ENCODE data around the gene EIF4G3.

The EIF4G3 gene

DNA sequence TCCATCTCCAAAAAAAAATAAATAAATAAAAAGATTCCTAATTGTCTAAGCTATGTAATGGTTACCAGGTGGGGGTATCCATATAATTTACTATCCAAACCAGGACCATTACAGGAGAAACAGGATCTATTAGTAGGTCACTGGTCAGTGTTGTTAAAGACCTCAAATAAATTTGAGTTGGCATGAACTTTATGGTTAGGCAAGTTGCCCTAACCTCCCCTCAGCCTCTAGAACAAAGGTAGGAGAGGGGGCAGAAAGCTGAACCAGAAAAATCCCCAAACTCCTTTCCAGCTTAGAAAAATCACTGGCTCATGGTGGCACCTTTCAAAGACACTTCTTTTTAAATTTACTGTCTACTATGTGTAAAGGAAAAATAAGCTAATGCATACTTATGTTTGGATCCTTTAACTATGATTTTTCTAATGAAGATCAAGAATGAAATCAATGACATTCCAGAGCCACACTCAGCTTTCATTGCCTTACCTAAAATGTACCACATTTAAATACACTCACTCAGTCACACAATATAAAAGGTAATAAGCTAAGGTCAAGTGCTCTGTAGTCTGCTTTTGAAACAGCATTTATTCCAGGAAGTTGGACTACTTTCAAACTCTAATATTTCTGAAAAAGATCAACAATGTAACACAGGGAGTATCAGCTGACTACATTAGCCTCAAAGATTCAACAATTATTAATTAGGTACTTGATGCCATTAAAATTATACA, 13.8 kb downstream of the EIF4G3 start:
- Histone ChIP-seq H3K4me3 (0 out of 2 replicates have a peak overlapping the region, but pooled peaks have one; percentile 4), H3K9me3 (ENCODE audit: low read depth, low read length) (no peaks in the 10 kb centered on the region), H3K36me3 (ENCODE audit: insufficient read depth, low read length) (peaks cover 70% of the 10 kb centered on the region), H3K9ac (ENCODE audit: insufficient read length) (peak overlapping the region; percentile 45), H3K27ac (peak overlapping the region; percentile 82)
- DNase-seq (ENCODE audit: low read depth, low spot score) = no peak
- TF ChIP-seq EZH2 (IDR thresholded peaks at IDR 0.05) = no peak
- TF ChIP-seq POLR2AphosphoS5 (IDR thresholded peaks at IDR 0.05; ENCODE audit: borderline replicate concordance, low read depth, low read length) = no peak
- TF ChIP-seq FOXP2 (optimal IDR thresholded peaks at IDR 0.05; ENCODE audit: control extremely low read depth, extremely low read length, insufficient read depth) = no peak

DNA sequence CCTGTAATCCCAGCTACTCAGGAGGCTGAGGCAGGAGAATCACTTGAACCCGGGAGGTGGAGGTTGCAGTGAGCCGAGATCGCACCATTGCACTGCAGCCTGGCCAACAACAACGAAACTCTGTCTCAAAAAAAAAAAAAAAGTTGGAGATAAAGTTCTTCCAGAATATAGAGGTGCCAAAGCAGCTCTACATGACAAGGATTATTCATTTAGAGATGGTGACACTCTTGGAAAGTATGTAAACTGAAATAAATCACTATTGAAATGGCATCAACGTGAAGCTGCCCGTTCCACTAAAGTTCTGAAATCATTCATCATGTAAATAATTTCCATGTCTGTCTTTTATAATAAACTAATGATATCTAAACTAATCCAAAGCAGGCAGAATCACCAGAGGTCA, 14.9 kb downstream of the EIF4G3 start:
- H3K9me3 ChIP-seq (ENCODE audit: low read depth, low read length) = no peaks in the 10 kb centered on the region
- no peak for TF ChIP-seq POLR2AphosphoS5 (IDR thresholded peaks at IDR 0.05; ENCODE audit: borderline replicate concordance, low read depth, low read length)
- TF ChIP-seq FOXP2 (optimal IDR thresholded peaks at IDR 0.05; ENCODE audit: control extremely low read depth, extremely low read length, insufficient read depth) = no peak
- no peak for TF ChIP-seq EZH2 (IDR thresholded peaks at IDR 0.05)
- H3K27ac ChIP-seq = no peak overlapping the region
- H3K36me3 ChIP-seq (ENCODE audit: insufficient read depth, low read length) = peaks cover 59% of the 10 kb centered on the region
- no peak for DNase-seq (ENCODE audit: low read depth, low spot score)
- H3K4me3 ChIP-seq = no peak overlapping the region
- H3K9ac ChIP-seq (ENCODE audit: insufficient read length) = no peak overlapping the region

DNA sequence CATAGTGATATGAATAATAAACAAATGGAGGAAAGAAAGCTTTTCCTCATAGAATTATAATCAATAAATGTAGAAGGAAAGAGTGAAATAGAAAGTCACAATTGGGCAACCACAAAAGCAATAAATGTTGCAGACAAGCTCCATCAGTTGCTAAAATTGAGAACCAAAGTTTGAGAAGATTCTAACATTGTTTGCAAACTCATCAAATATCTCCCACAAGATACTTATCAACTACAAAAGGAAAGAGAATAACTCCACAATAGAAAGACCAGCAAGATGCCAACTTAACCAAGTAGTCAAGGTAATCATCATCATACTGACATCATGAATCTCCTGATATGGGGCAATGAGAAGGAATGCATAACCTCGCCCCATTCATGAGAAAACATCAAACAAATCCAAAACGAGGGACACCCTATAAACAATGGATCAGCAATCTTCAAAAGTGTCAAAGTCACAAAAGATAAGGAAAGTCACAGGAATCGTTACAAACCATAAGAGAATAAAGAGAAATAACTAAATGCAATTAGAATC, 16.4 kb downstream of the EIF4G3 start:
- no peak for DNase-seq (ENCODE audit: low read depth, low spot score)
- H3K4me3 ChIP-seq = no peak overlapping the region
- no peak for TF ChIP-seq FOXP2 (optimal IDR thresholded peaks at IDR 0.05; ENCODE audit: control extremely low read depth, extremely low read length, insufficient read depth)
- no peak for TF ChIP-seq POLR2AphosphoS5 (IDR thresholded peaks at IDR 0.05; ENCODE audit: borderline replicate concordance, low read depth, low read length)
- TF ChIP-seq EZH2 (IDR thresholded peaks at IDR 0.05) = no peak

DNA sequence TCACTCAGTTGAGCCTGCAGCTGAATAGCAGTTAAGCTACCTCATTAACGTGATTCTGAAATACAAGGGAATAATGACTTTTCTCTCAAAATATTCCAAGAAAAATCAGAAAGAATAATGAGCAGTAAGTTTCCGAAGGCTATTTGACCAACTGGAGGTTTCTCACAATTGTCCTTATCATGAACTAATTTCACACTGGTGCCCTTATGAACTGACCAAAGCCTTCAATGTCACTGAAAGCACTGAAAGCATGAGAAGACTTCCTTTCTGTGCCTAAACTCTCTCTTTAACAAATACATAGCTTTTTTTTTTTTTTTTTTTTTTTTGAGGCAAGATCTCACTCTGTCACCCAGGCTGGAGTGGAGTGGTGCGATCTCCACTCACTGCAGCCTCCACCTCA, 18.8 kb downstream of the EIF4G3 start:
- Histone ChIP-seq H3K9me3 (ENCODE audit: low read depth, low read length) (no peaks in the 10 kb centered on the region), H3K9ac (ENCODE audit: insufficient read length) (no peak overlapping the region), H3K27ac (no peak overlapping the region), H3K36me3 (ENCODE audit: insufficient read depth, low read length) (peaks cover 37% of the 10 kb centered on the region), H3K4me3 (no peak overlapping the region)
- TF ChIP-seq FOXP2 (optimal IDR thresholded peaks at IDR 0.05; ENCODE audit: control extremely low read depth, extremely low read length, insufficient read depth) (no peak), POLR2AphosphoS5 (IDR thresholded peaks at IDR 0.05; ENCODE audit: borderline replicate concordance, low read depth, low read length) (no peak), EZH2 (IDR thresholded peaks at IDR 0.05) (no peak)
- no peak for DNase-seq (ENCODE audit: low read depth, low spot score)

More for the DNA sequence above, 16.4 kb downstream of the EIF4G3 start:
- H3K9me3 ChIP-seq (ENCODE audit: low read depth, low read length) = no peaks in the 10 kb centered on the region
- H3K36me3 ChIP-seq (ENCODE audit: insufficient read depth, low read length) = peaks cover 46% of the 10 kb centered on the region
- no peak overlapping the region for H3K9ac ChIP-seq (ENCODE audit: insufficient read length)
- H3K27ac ChIP-seq = no peak overlapping the region

DNA sequence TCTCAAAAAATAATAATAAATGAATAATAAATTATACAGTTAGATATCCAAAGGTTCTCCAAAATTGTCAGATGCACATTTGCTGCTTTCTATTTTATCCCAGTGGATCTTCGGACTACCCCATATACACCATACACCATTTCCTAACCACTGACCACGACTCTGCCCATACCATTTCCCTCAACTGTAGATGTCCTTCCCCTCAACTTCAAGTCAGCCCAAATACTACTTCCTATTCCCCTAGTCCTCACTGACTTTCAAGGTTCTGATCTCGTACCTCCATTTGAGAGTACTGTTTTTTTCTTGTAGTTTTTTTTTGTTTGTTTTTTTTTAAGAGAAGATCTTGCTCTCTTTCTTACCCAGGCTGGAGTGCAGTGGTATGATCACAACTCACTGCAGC, 19.6 kb downstream of the EIF4G3 start:
- Histone ChIP-seq H3K9me3 (ENCODE audit: low read depth, low read length) (no peaks in the 10 kb centered on the region), H3K4me3 (no peak overlapping the region), H3K9ac (ENCODE audit: insufficient read length) (no peak overlapping the region), H3K36me3 (ENCODE audit: insufficient read depth, low read length) (peaks cover 29% of the 10 kb centered on the region), H3K27ac (no peak overlapping the region)
- no peak for DNase-seq (ENCODE audit: low read depth, low spot score)
- TF ChIP-seq EZH2 (IDR thresholded peaks at IDR 0.05) (no peak), POLR2AphosphoS5 (IDR thresholded peaks at IDR 0.05; ENCODE audit: borderline replicate concordance, low read depth, low read length) (no peak), FOXP2 (optimal IDR thresholded peaks at IDR 0.05; ENCODE audit: control extremely low read depth, extremely low read length, insufficient read depth) (no peak)

DNA sequence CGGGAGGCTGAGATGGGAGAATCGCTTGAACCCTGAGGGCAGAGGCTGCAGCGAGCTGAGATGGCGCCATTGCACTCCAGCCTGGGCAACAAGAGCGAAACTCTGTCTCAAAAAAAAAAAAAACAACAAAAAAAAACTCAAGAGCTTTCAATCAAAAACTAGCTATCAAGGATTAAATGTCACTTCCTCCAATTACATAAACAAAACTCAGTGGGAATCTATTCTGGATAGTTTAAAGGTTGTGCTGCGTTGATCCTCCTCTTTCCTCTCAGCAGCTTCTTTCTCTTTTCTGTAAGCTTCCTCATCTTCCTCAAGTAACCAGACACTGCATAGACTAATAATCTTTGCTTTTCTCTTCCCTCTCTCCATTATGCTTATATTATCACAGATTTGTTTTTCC, 20.7 kb downstream of the EIF4G3 start:
- Histone ChIP-seq H3K27ac (no peak overlapping the region), H3K9me3 (ENCODE audit: low read depth, low read length) (no peaks in the 10 kb centered on the region), H3K9ac (ENCODE audit: insufficient read length) (no peak overlapping the region), H3K4me3 (no peak overlapping the region), H3K36me3 (ENCODE audit: insufficient read depth, low read length) (peaks cover 25% of the 10 kb centered on the region)
- no peak for DNase-seq (ENCODE audit: low read depth, low spot score)
- no peak for TF ChIP-seq POLR2AphosphoS5 (IDR thresholded peaks at IDR 0.05; ENCODE audit: borderline replicate concordance, low read depth, low read length)

DNA sequence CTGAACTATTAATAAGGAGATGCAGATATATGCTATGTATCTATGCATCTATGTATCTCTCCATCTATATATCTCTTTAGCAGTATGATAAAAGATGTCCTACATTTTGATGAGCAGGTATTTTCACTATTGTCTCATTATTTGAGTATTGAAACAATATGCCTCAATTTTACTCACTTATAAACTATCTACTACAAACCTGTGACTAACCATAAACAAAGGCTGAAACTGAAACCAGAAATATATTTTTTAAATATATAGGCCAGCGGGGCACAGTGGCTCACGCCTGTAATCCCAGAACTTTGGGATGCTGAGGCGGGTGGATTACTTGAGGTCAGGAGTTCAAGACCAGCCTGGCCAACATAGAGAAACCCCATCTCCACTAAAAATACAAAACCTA, 22.0 kb downstream of the EIF4G3 start:
- Histone ChIP-seq H3K9ac (ENCODE audit: insufficient read length) (no peak overlapping the region), H3K27ac (peak overlapping the region; percentile 73), H3K4me3 (no peak overlapping the region), H3K9me3 (ENCODE audit: low read depth, low read length) (no peaks in the 10 kb centered on the region), H3K36me3 (ENCODE audit: insufficient read depth, low read length) (peaks cover 17% of the 10 kb centered on the region)
- TF ChIP-seq POLR2AphosphoS5 (IDR thresholded peaks at IDR 0.05; ENCODE audit: borderline replicate concordance, low read depth, low read length) = no peak
- no peak for TF ChIP-seq FOXP2 (optimal IDR thresholded peaks at IDR 0.05; ENCODE audit: control extremely low read depth, extremely low read length, insufficient read depth)
- no peak for TF ChIP-seq EZH2 (IDR thresholded peaks at IDR 0.05)
- DNase-seq (ENCODE audit: low read depth, low spot score) = no peak

DNA sequence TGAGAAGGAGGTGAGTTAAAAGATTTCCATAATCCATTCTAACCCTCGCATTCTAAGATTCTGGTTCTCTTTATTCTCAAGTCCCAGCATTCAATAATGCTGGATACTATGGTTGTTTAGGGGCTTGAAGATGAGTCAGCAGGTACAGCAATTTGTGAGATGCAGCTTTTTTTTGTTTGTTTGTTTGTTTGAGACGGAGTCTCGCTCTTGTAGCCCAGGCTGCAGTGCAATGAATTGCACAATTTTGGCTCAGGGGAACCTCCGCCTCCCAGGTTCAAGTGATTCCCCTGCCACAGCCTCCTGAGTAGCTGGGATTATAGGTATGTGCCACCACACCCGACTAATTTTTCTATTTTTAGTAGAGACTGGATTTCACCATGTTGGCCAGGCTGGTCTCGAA, 23.3 kb downstream of the EIF4G3 start:
- DNase-seq (ENCODE audit: low read depth, low spot score) = no peak
- Histone ChIP-seq H3K27ac (peak overlapping the region; percentile 63; the same call in 1 of the 2 replicates), H3K9ac (ENCODE audit: insufficient read length) (no peak overlapping the region), H3K9me3 (ENCODE audit: low read depth, low read length) (no peaks in the 10 kb centered on the region), H3K4me3 (no peak overlapping the region), H3K36me3 (ENCODE audit: insufficient read depth, low read length) (peaks cover 16% of the 10 kb centered on the region)
- TF ChIP-seq POLR2AphosphoS5 (IDR thresholded peaks at IDR 0.05; ENCODE audit: borderline replicate concordance, low read depth, low read length) = no peak
- no peak for TF ChIP-seq EZH2 (IDR thresholded peaks at IDR 0.05)
- TF ChIP-seq FOXP2 (optimal IDR thresholded peaks at IDR 0.05; ENCODE audit: control extremely low read depth, extremely low read length, insufficient read depth) = no peak

Data from SK-N-MC (cell line).